Measurements from ENCODE around the gene SLC6A8.
"Not testable (repeated sequence)": the region's sequence is repeated elsewhere in the genome, so short reads cannot be mapped to it uniquely, and the experiment has no call there.

Gene SLC6A8

DNA sequence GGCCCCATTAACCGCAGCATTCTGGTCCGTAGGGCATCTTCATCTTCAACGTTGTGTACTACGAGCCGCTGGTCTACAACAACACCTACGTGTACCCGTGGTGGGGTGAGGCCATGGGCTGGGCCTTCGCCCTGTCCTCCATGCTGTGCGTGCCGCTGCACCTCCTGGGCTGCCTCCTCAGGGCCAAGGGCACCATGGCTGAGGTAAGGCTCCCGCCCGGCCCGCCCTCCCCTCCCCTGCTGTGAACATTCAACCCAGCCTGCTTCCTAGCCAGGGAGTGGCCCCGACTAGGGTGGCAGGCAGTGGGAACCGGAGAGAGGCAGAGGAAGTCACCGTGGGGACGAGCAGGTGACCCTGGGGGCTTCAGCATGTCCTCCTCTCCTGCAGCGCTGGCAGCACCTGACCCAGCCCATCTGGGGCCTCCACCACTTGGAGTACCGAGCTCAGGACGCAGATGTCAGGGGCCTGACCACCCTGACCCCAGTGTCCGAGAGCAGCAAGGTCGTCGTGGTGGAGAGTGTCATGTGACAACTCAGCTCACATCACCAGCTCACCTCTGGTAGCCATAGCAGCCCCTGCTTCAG lies 7.1 kb downstream of the SLC6A8 start:
- Histone ChIP-seq H3K4me3 (ENCODE audit: low read depth, low read length) (no peak overlapping the region), H3K36me3 (replicated peaks) (no peaks in the 10 kb centered on the region), H3K27me3 (replicated peaks) (no peaks in the 10 kb centered on the region), H3K27ac (no peak overlapping the region)
- TF ChIP-seq, protein P1, sequence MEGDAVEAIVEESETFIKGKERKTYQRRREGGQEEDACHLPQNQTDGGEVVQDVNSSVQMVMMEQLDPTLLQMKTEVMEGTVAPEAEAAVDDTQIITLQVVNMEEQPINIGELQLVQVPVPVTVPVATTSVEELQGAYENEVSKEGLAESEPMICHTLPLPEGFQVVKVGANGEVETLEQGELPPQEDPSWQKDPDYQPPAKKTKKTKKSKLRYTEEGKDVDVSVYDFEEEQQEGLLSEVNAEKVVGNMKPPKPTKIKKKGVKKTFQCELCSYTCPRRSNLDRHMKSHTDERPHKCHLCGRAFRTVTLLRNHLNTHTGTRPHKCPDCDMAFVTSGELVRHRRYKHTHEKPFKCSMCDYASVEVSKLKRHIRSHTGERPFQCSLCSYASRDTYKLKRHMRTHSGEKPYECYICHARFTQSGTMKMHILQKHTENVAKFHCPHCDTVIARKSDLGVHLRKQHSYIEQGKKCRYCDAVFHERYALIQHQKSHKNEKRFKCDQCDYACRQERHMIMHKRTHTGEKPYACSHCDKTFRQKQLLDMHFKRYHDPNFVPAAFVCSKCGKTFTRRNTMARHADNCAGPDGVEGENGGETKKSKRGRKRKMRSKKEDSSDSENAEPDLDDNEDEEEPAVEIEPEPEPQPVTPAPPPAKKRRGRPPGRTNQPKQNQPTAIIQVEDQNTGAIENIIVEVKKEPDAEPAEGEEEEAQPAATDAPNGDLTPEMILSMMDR (IDR thresholded peaks at IDR 0.05; ENCODE audit: low read depth, low read length, missing control alignments), result no peak
- no peak for DNase-seq
- in situ Hi-C loops (cut with HindIII; ENCODE audit: low pct_ligation_motif_present, low sequenced_read_pairs), result no loop called here

DNA sequence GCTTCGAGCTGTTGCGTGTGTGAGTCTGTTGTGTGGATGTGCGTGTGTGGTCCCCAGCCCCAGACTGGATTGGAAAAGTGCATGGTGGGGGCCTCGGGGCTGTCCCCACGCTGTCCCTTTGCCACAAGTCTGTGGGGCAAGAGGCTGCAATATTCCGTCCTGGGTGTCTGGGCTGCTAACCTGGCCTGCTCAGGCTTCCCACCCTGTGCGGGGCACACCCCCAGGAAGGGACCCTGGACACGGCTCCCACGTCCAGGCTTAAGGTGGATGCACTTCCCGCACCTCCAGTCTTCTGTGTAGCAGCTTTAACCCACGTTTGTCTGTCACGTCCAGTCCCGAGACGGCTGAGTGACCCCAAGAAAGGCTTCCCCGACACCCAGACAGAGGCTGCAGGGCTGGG lies 8.4 kb downstream of the SLC6A8 start:
- Histone ChIP-seq H3K27ac (no peak overlapping the region), H3K36me3 (replicated peaks) (no peaks in the 10 kb centered on the region), H3K27me3 (replicated peaks) (no peaks in the 10 kb centered on the region), H3K4me3 (ENCODE audit: low read depth, low read length) (no peak overlapping the region)
- TF ChIP-seq, protein P1 (IDR thresholded peaks at IDR 0.05; ENCODE audit: low read depth, low read length, missing control alignments), result no peak
- DNase-seq, result no peak
- in situ Hi-C loops (cut with HindIII; ENCODE audit: low pct_ligation_motif_present, low sequenced_read_pairs), result no loop called here

DNA sequence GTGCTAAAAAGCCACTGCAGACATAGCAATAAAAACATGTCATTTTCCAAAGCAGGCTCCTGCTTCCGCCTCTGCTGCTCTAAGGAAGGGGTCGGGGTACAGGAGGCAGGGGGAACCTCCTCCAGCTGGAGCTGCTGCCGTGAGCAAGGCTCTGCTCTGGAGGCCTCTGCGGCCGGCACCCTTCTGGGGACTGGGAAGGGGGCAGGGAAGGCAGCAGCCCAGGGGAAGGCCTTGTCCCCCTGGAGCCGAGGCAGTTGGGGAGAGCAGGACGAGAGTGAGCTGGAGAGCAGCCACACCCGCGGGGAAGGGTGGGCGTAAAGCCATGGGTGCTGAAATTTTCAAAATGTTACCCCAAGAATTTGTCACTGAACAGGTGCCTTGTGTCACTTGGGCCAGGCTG lies 8.8 kb downstream of the SLC6A8 start:
- DNase-seq; H3K27me3 ChIP-seq (replicated peaks); H3K4me3 ChIP-seq (ENCODE audit: low read depth, low read length); H3K36me3 ChIP-seq (replicated peaks); in situ Hi-C loops (cut with HindIII; ENCODE audit: low pct_ligation_motif_present, low sequenced_read_pairs); H3K27ac ChIP-seq: not testable (repeated sequence)

DNA sequence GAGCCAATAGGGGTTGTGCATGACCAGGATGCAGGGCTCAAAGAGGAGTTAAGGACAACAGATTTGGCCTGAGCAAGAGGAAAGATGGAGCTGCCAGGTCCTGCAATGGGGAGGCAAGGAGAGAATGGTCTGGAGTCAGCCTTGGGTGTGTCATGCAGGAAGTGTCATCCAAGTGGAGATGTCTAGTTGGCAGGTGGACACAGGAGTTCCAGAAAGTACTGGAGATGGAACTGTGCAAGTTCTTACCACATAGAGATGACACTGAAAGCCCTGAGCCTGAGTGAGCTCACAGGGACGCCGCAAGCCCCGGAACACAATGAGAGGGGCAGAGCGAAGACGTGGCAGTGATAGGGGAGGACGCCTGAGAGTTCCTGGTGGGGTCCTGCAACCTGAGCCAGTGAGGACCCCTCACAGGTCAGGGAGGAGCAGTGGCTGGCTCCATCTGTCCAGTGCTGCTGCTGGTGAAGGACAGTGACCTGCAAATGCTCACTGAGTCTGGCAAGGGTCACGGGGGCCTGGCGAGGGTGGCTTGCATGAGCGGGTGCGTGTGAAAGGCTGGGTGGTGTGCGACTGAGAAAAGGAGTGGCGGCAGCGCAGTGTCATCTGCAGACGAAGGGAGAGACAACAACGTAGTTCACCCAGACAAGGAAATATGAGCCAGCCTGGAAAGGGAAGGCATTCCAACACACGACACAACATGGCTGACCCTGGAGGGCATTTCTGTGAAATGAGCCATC lies 9.4 kb downstream of the SLC6A8 start:
- H3K27me3 ChIP-seq (replicated peaks); H3K36me3 ChIP-seq (replicated peaks); H3K4me3 ChIP-seq (ENCODE audit: low read depth, low read length); DNase-seq; in situ Hi-C loops (cut with HindIII; ENCODE audit: low pct_ligation_motif_present, low sequenced_read_pairs); H3K27ac ChIP-seq: not testable (repeated sequence)

DNA sequence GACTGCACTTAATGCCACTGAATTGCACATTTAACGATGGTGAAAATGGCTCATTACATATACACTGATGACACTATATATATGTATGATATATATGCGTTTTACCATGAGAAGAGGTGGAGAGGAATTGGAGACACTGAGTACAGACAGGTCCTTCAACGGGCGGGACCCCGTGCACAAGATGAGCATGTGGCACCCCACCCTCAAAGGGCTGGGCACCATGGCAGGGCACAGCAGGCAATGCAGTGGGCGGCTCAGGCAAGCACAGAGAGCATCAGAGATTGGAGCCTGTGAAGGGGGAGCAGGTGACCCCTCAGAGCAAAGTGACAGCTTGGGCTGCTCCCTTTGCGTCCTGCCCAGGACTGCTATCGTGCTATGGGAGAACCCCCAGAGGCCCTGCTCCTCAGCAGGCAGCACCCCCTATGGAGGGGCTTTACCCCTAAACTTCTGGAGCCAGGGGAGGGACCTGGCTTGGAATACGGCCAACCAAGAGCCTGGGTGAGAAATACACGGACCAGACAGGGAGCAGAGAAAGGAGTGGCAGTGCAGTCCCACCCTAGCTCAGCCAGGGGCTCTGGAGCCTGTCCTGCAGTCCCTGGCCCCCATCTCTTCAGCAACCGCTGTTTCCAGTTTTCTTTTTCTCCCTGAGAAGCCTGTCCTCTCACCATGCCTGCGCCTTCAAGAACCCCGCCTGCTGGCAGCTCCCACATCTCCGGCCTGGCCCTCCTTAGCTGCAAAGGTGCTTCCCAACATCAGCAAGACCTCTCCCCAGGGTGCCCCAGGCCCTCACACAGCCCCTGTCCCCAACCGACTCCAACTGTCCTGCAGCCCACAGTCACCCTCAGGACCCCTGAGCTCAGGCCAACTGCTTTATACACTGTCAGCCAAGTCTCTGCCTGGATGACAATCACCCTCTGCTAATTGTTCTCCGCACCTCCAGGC lies 10.5 kb downstream of the SLC6A8 start:
- no peak overlapping the region for H3K4me3 ChIP-seq (ENCODE audit: low read depth, low read length)
- H3K27me3 ChIP-seq (replicated peaks), result no peaks in the 10 kb centered on the region
- no peak overlapping the region for H3K27ac ChIP-seq
- DNase-seq, result no peak
- in situ Hi-C loops (cut with HindIII; ENCODE audit: low pct_ligation_motif_present, low sequenced_read_pairs), result no loop called here
- TF ChIP-seq, protein P1 (IDR thresholded peaks at IDR 0.05; ENCODE audit: low read depth, low read length, missing control alignments), result no peak
- H3K36me3 ChIP-seq (replicated peaks), result no peaks in the 10 kb centered on the region

DNA sequence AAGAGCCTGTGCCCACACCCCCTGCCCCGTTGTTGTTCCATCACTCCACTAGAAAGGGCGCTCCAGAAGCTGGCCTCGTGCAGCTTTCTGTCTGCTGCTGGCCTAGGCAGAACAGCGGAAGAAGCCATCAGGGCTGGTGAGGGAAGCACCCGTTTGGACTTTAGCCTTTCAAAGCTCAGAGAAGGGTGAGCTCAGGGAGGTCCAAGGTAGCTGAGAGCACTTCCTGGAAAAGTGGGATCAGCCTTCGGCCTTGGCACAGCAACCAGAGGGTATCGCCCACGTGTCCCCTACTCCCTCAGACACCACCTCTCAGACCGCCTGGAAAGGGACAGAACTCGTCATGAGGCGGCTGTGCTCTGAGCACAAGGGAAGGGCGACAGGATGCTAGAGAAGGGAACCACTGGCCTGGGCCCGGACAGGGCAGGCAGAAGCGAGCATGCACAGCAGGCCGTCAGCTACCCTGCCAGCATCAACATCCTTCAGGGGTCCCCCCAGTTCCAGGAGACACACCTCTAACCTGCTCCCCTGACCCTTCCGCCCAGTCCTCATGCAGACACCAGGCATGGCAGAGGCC lies 11.6 kb downstream of the SLC6A8 start:
- H3K27ac ChIP-seq; H3K27me3 ChIP-seq (replicated peaks); in situ Hi-C loops (cut with HindIII; ENCODE audit: low pct_ligation_motif_present, low sequenced_read_pairs); H3K36me3 ChIP-seq (replicated peaks); DNase-seq; H3K4me3 ChIP-seq (ENCODE audit: low read depth, low read length): not testable (repeated sequence)

DNA sequence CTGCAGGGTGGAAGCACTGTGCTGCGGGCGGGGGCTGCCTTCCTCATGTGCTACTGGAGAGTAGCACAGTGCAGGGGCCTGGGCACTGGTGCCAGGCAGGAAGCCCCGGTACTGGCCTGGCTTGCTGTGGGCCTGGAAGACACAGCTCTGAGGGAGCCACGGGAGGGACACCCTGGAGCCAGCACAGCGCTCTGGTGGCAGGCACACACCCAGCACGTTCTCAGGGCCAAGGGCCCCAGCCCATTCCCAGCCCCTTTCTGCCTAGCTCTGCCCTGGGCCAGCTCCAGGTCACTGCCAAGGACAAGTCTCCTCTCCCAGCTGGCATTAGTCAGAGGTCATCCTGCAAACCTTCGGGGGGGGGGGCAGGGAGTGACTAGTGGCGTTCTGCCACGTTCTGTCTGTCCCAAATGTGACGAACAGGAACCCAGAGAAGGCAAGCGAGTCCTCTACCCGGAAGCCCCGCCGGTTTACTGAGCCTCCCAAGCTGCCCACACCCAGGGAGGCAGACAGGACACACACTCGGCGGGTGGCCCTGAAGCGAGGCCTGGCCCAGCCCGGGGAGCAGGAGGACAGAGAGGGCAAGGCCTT lies 12.2 kb downstream of the SLC6A8 start:
- DNase-seq; H3K4me3 ChIP-seq (ENCODE audit: low read depth, low read length); in situ Hi-C loops (cut with HindIII; ENCODE audit: low pct_ligation_motif_present, low sequenced_read_pairs); H3K27me3 ChIP-seq (replicated peaks); H3K36me3 ChIP-seq (replicated peaks); H3K27ac ChIP-seq: not testable (repeated sequence)
